Measurements from ENCODE around the gene KCNN3.

GRCh38 chr1:154796303-154796892, 73.7 kb downstream of the KCNN3 start:
- TF ChIP-seq CTCF (IDR thresholded peaks at IDR 0.05) (no peak), POLR2A (IDR thresholded peaks at IDR 0.05) (no peak)
